HG03565 (cell line): ENCODE data around the gene KRTAP2-2.

Experiments used
- ATAC-seq: cut with Tn5 transposase; IDR thresholded peaks from one replicate; pipeline ENCODE4 v1.9.1; 2021; ENCODE audit warnings: mild to moderate bottlenecking, moderate library complexity; ENCODE audit not compliant: unreplicated experiment

KRTAP2-2 gene

DNA sequence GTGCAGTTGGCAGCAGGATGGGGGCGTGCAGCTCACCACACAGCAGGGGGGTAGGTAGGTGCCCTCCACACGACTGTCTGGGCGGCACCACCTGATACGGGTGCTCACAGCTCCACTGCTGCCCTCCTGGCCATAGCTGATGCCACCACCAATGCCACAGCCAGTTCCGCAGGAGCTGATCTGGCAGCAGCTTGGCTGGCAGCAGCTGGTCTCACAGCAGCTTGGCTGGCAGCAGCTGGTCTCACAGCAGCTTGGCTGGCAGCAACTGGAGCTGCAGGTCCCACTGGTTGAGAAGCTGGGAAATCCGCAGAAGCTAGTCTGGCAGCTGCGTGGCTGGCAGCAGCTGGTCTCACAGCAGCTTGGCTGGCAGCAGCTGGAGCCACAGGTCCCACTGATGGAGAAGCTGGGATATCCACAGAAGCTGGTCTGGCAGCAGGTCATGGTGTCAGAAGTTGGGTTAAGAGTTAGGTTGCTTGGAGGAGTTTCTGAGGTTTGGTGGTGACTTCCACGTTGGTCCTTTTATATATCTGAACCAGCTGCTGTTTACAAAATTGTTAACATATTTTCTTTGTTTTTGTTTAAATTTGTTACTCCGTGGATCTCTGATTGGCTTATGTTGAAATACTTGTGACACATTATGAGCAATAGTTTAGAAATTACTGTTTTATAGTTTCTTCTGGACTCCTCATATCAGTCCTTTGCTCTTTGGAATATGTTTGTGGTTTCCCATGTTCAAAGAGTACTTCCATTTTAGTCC is 28.1 kb downstream of the KRTAP2-2 start, which contains the start of gene KRTAP1-5:
Gene KRTAP1-5 (minus strand): TSS at position 494 of the 757 bp plus-strand sequence. CDS start 53 bp downstream, at position 441.
- ATAC-seq = no peak

- ATAC-seq = no peak
These were observed 30.3 kb downstream of the KRTAP2-2 start for GRCh38 chr17:41024697-41025096.

DNA sequence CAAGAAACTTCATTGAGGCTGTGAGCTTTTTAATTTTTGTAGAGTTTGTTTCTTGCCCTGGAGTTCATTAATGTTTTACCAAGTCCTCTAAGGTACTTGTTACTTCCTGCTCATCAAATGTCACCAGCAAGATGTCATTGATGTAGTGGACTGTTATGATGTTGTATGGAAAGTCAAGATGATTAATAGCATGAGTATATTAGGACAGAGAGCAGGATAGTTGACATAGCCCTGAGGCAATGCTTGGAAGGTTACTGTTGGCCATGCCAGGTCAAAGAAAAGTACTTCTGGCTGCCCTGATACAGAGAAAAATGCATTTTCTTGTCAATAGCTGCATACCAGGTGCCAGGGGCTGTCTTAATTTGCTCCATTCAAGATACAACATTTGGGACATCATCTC is 34.7 kb downstream of the KRTAP2-2 start:
- no peak for ATAC-seq

- ATAC-seq = no peak
These were observed 35.6 kb downstream of the KRTAP2-2 start for GRCh38 chr17:41019415-41019814.

GRCh38 chr17:41018541-41018940 is 36.5 kb downstream of the KRTAP2-2 start:
- ATAC-seq = no peak

DNA sequence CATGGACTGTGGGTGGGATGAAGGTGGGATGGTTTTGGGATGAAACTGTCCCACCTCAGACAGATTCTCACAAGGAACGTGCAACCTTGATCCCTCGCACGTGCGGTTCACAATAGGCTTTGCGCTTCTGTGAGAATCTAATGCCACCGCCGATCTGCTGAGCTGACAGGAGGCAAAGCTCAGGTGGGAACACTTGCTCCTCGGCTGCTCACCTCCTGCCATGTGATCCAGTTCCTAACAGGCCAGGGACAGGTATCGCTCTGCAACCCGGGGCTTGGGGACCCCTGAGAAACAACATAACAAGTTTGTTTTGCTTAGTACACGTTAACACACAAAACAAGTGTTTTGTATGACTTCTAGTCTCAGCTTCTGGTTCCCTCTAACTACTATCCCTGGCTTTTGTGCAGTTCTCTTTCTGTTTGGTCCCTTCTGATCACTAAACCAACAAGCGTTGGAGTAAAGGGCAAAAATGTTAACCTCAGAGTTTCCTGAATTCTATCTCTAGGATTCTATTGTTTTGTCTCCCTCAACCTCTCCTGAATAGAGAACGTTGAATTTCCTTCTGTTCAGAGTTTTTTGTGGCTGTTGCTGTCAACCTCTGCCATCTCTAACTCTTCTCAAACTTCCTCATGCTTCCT is 38.3 kb downstream of the KRTAP2-2 start:
- ATAC-seq = no peak

GRCh38 chr17:41015454-41015853 is 39.6 kb downstream of the KRTAP2-2 start:
- no peak for ATAC-seq

GRCh38 chr17:41013606-41014005 is 41.4 kb downstream of the KRTAP2-2 start:
- ATAC-seq = no peak

- ATAC-seq = no peak
These were observed 41.8 kb downstream of the KRTAP2-2 start for GRCh38 chr17:41013181-41013580.

- ATAC-seq = no peak
These were observed 42.5 kb downstream of the KRTAP2-2 start for GRCh38 chr17:41012326-41013120.

DNA sequence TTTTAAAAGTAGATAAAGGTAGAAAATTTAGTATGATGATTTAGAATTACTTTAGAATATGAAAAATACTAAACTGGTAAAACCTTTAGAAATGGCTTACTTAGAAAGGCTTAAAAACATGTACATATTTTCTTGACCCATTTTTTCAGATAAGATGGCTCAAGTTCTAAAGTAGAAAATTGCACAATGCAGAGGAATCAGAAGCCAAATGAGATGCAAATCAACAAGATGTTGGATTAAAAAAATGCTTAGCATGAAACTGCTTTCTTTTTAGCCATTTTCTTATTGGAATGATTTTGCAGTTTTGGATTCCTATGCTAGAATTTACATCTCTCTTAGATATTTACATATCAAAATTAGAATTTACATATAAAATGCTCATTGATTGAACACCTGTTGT is 44.6 kb downstream of the KRTAP2-2 start:
- no peak for ATAC-seq

DNA sequence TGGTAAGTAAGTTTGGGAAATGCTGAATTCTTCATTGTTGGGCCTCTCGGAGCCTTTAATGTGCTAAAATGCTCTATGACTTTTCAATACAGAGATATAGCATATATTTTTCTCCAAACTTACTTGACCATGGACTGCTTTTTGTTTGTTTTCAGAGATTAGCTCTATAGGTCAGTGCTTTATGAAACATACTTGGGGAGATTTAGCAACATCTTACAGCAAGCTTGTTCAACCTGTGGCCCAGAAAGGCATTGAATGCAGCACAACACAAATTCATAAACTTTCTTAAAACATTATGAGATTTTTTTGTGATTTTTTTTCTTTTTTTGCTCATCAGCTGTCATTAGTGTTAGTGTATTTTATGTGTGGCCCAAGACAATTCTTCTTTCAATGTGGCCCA is 45.1 kb downstream of the KRTAP2-2 start:
- no peak for ATAC-seq

DNA sequence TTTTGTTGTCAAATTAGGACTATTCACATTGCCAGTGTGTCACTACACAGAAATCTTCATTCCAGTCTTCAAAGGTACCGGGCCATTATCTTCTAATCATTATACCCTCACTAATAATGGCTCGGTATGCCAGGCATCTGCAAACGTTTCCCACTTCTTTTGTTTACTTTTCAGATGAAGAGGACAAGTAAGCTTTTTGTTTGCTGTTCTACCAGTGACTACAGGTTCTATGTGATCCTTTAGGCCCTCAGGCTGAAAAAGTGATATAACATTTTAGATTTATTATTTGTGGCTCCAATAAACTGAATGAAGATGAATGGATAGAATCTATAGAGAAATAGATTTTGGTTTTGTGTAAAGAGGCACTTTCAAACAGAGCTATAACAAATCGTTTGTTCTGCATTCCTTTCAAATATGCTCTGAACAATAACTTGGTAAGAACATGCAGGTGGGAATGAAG is 45.7 kb downstream of the KRTAP2-2 start:
- no peak for ATAC-seq

- ATAC-seq = no peak
These were observed 46.2 kb downstream of the KRTAP2-2 start, which contains the start of gene KRTAP3-1 for GRCh38 chr17:41008811-41009210. KRTAP3-1 (minus strand) TSS chr17:41009128; CDS start chr17:41009074, 54 bp downstream.
